Inflammatory macrophage treated with lipopolysaccharide for 4 hours (primary cell): ENCODE data around the gene MCTP2.
A peak's percentile ranks its signal among the peaks of the same experiment; 100 is the strongest.

Source experiments
- DNase-seq: peaks from one replicate; pipeline ENCODE4 v3.0.0-alpha.2; 2020

Gene MCTP2

GRCh38 chr15:94360251-94360685 is 128.9 kb downstream of the MCTP2 start:
- no peak for DNase-seq

- no peak for DNase-seq
Measured at GRCh38 chr15:94362385-94363092, 131.2 kb downstream of the MCTP2 start.

GRCh38 chr15:94363382-94363781 is 132.0 kb downstream of the MCTP2 start:
- no peak for DNase-seq

GRCh38 chr15:94366781-94367180 is 135.4 kb downstream of the MCTP2 start:
- DNase-seq: no peak

GRCh38 chr15:94367726-94368535 is 136.6 kb downstream of the MCTP2 start:
- DNase-seq: no peak

- peak; percentile 80 for DNase-seq
Measured at GRCh38 chr15:94370206-94370935, 139.0 kb downstream of the MCTP2 start.

- peak; percentile 62 for DNase-seq
Measured at GRCh38 chr15:94370936-94371285, 139.6 kb downstream of the MCTP2 start.

GRCh38 chr15:94372821-94373220 is 141.5 kb downstream of the MCTP2 start:
- no peak for DNase-seq

- no peak for DNase-seq
Measured at GRCh38 chr15:94375997-94376396, 144.6 kb downstream of the MCTP2 start.

GRCh38 chr15:94379986-94380385 is 148.6 kb downstream of the MCTP2 start:
- no peak for DNase-seq

- no peak for DNase-seq
Measured at GRCh38 chr15:94380798-94381197, 149.4 kb downstream of the MCTP2 start.

GRCh38 chr15:94381384-94381783 is 150.0 kb downstream of the MCTP2 start:
- no peak for DNase-seq

GRCh38 chr15:94383041-94383440 is 151.7 kb downstream of the MCTP2 start:
- no peak for DNase-seq

- no peak for DNase-seq
Measured at GRCh38 chr15:94383706-94384105, 152.3 kb downstream of the MCTP2 start.

GRCh38 chr15:94385441-94385840 is 154.1 kb downstream of the MCTP2 start:
- no peak for DNase-seq

- no peak for DNase-seq
Measured at GRCh38 chr15:94386351-94386750, 155.0 kb downstream of the MCTP2 start.

- no peak for DNase-seq
Measured at GRCh38 chr15:94387442-94387841, 156.1 kb downstream of the MCTP2 start.

GRCh38 chr15:94387849-94388441 is 156.6 kb downstream of the MCTP2 start:
- peak; percentile 29 for DNase-seq

GRCh38 chr15:94395640-94396039 is 164.3 kb downstream of the MCTP2 start:
- DNase-seq: no peak

GRCh38 chr15:94397337-94397736 is 166.0 kb downstream of the MCTP2 start:
- DNase-seq: no peak

GRCh38 chr15:94398001-94398400 is 166.6 kb downstream of the MCTP2 start:
- no peak for DNase-seq

GRCh38 chr15:94400526-94401298 is 169.4 kb downstream of the MCTP2 start:
- DNase-seq: no peak
